GM18517 (cell line): ENCODE measurements around the gene NUPR1.
"Not testable (repeated sequence)": the region's sequence is repeated elsewhere in the genome, so short reads cannot be mapped to it uniquely, and the experiment has no call there.

Source experiments
- ATAC-seq: cut with Tn5 transposase; IDR thresholded peaks from one replicate; pipeline ENCODE4 v1.9.1; 2021; ENCODE audit warnings: mild to moderate bottlenecking, moderate library complexity; ENCODE audit not compliant: unreplicated experiment

NUPR1 gene

DNA sequence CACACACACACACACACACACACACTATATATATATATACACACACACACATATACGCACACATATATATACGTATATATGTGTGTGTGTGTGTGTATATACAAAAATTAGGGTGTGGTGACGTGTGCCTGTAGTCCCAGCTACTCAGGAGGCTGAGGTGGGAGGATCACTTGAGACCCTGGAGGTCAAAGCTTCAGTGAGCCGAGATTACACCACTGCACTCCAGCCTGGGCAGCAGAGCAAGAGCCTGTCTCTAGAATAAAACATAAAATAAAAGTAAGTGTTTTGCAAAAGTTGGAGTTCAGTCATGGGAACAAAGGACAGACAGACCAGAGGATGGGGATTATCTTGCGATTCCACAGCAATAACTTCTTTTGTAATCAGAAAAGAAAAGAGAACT lies 10.8 kb downstream of the NUPR1 start:
- ATAC-seq: no peak

DNA sequence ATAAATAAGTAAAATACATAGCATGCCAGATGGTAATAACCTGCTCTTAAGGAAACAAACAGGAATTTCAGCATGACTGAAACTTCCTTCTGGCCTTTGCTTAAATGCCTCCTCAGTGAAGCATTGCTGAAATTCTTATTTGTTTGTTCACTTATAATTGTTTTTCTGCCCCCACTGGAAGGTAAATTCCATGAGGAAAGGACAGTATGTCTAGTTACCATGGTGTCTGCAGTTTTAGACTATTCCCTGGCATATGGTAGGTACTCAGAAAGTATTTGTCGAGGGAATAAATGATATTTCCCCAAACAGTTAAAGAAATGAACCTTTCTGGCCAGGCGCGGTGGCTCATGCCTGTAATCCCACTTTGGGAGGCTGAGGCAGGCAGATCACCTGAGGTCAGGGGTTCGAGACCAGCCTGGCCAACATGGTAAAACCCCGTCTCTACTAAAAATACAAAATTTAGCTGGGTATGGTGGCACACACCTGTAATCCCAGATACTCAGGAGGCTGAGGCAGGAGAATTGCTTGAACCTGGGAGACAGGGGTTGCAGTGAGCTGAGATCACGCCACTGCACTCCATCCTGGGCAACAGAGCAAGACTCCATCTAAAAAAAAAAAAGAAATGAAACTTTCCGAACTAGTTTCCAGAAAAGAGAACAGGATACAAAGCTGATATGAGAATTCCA lies 11.5 kb downstream of the NUPR1 start:
- ATAC-seq: not testable (repeated sequence)

DNA sequence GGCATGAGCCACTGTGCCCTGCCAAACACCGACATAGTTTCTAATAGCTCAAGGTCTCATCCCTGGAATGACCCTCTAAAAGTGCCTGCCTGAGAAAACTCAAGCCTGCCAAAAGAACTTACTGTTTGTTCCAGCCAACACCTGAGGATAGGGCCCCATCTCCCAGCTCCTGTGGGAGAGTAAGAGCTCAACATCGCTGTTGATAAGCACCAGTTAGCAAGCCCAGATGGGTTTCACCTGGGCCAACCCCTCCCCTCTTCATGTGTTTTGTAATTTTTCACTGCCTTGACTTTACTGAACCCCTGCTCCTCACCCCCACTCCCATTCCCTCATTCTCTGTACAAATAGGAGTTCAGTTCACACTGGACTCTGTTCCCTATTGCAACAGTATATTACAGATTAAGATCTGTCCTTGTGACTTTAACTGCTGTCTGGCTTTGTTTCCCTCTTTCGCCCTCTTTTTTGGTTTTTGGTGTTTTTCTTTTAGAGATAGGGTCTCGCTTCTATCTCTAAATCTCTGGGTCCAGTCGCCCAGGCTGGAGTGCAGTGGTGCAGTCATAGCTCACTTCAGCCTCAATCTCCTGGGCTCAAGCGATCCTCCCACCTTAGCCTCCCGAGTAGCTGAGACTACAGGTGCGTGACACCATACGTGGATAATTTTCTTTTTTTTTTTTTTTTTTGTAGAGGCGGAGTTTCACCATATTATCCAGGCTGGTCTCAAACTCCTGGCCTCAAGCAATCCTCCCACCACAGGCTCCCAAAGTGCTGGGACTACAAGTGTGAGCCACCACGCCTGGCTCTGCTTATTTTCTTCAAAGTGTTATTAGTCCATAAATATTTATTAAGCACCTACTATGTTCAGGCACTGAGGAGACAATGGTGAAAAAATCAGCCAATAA lies 12.3 kb downstream of the NUPR1 start:
- no peak for ATAC-seq

DNA sequence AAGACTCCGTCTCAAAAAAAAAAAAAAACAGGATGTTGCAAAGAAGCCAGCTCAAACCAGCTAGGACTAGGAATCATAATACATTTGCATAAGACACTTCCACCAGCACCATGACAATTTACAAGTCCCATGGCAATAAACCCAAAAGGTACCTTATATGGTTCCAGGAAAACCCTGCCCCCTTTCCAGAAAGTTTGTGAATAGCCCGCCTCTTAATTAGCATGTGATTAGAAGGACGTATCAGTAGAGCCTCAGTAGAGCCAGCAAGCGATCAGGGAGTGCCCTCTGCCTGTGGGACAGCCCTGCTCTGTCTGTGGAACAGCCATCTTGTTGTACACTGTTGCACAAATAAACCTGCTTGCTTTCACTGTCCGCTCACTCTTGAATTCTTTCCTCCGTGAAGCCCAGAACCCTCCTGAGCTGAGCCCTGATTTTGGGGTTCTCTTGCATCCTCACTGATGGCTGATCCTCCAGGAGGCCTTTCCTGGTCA lies 14.0 kb downstream of the NUPR1 start:
- no peak for ATAC-seq

DNA sequence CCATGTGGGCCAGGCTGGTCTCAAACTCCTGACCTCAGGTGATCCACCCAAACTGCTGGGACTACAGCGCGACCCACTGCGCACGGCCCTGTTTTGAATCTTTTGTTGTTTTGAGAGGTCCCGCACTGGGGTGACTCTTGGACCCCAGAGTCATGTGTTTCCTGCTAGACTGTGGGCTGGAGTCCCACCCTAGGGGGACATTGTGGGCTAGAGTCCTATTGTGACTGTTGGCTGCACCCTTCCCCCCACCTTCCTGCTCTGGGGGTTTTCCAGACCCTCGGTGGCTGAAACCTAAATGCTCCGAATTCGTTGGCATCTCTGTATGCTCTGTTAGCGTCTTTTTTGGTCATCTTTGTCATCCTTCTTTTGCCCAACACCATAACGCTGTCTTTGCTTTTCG lies 16.0 kb downstream of the NUPR1 start:
- no peak for ATAC-seq

- no peak for ATAC-seq
Measured at GRCh38 chr16:28521436-28521835, 17.3 kb downstream of the NUPR1 start.

DNA sequence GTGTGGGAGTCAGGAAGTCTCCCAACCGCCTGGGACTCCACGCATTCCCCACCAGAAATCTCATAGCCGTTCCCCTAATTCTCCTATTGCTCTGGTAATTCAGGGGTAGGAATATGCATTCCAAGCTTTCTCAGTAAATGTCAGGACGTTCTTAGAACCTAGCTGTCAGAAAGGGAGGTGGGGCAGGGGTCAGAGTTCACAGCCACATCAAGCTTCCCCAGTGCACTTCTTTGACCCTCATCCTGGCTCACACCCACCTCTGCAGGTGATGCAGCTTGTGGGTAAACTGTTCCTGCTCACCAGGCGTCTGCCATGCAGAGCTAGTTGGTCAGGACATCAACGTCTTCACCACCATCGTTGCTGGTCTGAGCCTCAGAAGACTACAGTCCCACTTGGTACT lies 18.1 kb downstream of the NUPR1 start:
- ATAC-seq: no peak

DNA sequence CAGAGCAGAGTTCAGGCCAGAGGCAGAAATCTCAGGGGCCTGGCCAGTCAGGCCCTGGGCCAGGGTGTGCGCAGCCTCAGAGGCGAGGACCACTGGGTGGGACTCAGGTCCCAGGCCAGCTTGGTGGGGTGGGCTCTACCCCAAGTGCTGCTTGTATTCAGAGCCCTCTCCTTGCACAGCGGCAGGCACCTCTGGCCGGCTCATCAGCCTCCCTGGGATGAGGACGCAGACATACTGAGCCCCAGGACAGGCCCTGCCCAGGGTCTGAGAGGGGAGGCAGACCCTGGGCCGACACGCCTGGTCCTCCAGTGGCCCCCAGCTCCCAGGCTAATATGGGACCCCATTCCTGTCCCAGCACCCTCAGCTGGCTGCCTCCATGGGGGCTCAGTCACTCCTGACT lies 24.5 kb downstream of the NUPR1 start:
- ATAC-seq: no peak

- ATAC-seq: no peak
Measured at GRCh38 chr16:28513484-28514181, 25.1 kb downstream of the NUPR1 start.

GRCh38 chr16:28511801-28512789 lies 26.7 kb downstream of the NUPR1 start:
- ATAC-seq: no peak

GRCh38 chr16:28511031-28511430 lies 27.7 kb downstream of the NUPR1 start:
- no peak for ATAC-seq

- no peak for ATAC-seq
Measured at GRCh38 chr16:28505489-28506137, 33.2 kb downstream of the NUPR1 start.

DNA sequence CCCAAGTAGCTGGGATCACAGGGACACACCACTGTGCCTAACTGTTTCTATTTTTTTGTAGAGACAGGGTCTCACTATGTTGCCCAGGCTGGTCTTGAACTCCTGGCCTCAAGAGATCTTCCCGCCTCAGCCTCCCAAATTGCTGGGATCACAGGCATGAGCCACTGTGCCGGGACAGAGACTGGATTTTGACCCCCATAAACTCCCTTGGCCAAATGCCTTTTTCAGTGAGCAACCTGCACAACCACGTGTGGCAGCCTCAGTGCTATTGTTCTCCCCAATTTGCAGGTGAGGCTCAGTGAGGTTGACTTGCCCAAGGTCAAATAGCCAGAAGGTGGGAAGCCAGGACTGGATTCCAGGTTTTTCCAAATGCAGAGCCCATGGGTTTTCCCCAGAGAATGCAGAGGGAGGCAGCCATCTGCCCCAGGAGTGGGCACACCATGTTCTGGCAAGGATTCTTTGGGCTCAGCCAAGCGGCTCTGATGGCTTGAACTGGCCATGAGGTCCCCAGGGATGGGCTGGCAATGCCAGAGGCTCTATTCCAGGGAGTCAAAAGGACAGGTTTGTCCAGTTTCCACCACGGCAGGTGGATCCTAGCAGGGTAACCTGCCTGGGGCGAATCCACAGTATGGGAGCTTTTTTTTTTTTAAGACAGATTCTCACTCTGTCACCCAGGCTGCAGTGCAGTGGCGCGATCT lies 33.9 kb downstream of the NUPR1 start:
- no peak for ATAC-seq

GRCh38 chr16:28503470-28504259 lies 35.1 kb downstream of the NUPR1 start:
- no peak for ATAC-seq

GRCh38 chr16:28502290-28502689 lies 36.5 kb downstream of the NUPR1 start:
- no peak for ATAC-seq

GRCh38 chr16:28501258-28502232 lies 37.2 kb downstream of the NUPR1 start:
- no peak for ATAC-seq

DNA sequence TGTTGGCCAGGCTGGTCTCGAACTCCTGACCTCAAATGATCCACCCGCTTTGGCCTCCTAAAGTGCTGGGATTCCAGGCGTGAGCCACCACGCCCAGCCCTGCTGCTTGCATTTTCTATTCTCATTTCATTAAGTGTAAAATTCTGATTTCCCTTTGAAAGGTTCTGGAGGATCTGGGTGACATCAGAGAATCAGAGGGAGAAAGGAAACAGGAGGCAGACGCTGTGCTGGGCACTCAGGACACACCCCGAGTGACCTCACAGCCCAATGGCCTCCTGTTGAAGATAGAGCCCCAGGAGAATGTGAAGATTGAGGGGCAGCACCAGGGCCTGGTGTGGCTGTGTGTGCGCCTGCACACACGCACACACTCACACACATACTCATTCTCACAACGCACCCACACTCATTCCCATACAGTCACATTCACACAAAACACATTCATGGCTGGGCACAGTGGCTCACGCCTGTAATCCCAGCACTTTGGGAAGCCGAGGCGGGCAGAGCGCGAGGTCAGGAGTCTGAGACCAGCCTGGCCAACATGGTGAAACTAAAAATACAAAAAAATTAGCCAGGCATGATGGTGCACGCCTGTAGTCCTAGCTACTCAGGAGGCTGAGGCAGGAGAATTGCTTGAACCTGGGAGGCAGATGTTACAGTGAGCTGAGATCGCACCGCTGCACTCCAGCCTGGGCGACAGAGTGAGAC lies 38.1 kb downstream of the NUPR1 start:
- ATAC-seq: not testable (repeated sequence)
